Heart left ventricle (tissue), 16 donors: ENCODE data around the gene CAMTA1. TPM values are rescaled to one million over a fixed set of nuclear protein-coding genes. Genes with fewer than 3 reads are reported as not detected.
A peak's percentile ranks its signal among the peaks of the same experiment; 100 is the strongest.

ENCODE experiments used
- ATAC-seq, 4 donors: fragments of 200-7000 bp; cut with Tn5 transposase; one replicate each; pipeline ENCODE4 v1.9.1; 2020 to 2022; ENCODE audit warnings: moderate library complexity in 4 of 4, mild to moderate bottlenecking in 3 of 4, moderate number of reproducible peaks in 1 of 4
- DNase-seq, 5 donors: peaks; one replicate each; pipeline ENCODE4 v3.0.0-alpha.2; 2020
- H3K27ac ChIP-seq, 12 donors: fragments of 200-600 bp; sonication (generic) in 4 of 12; one replicate each; pipeline versions ENCODE4 v1.5.0 to v1.8.0; 2016 to 2022; ENCODE audit warnings: mild to moderate bottlenecking in 2 of 12
- H3K27me3 ChIP-seq, 9 donors: fragments of 200-600 bp; sonication (generic) in 2 of 9; one replicate each; pipeline versions ENCODE4 v1.5.1 to v1.8.0; 2016 to 2022; ENCODE audit warnings: mild to moderate bottlenecking in 3 of 9
- H3K36me3 ChIP-seq, 9 donors: fragments of 200-600 bp; sonication (generic) in 2 of 9; one replicate each; pipeline versions ENCODE4 v1.5.0 to v1.8.0; 2018 to 2022; ENCODE audit warnings: mild to moderate bottlenecking in 2 of 9
- H3K4me1 ChIP-seq, 12 donors: fragments of 200-600 bp; sonication (generic) in 4 of 12; one replicate each; pipeline versions ENCODE4 v1.5.0 to v1.8.0; 2016 to 2022; ENCODE audit warnings: mild to moderate bottlenecking in 3 of 12
- H3K4me3 ChIP-seq, 12 donors: fragments of 200-600 bp; sonication (generic) in 4 of 12; one replicate each; pipeline versions ENCODE4 v1.5.0 to v1.8.0; 2017 to 2022; ENCODE audit warnings: mild to moderate bottlenecking in 9 of 12, moderate library complexity in 4 of 12
- H3K9me3 ChIP-seq, 12 donors: fragments of 200-600 bp; sonication (generic) in 4 of 12; one replicate each; pipeline versions ENCODE4 v1.5.0 to v1.8.0; 2016 to 2022; ENCODE audit warnings: mild to moderate bottlenecking in 1 of 12
- POLR2A ChIP-seq, 2 donors: fragments of 450-650 bp; IDR thresholded peaks; one replicate each; pipeline ENCODE4 v1.6.1; 2017; ENCODE audit warnings: antibody characterized with exemption in 2 of 2, mild to moderate bottlenecking in 2 of 2, moderate library complexity in 2 of 2
- WGBS, 4 donors: extraction: QIAGEN DNeasy Blood & Tissue Kit in 2 of 4; methylation state at CpG; one replicate each; pipeline versions ENCODE4 v1.1.5 to v1.1.7; 2013 to 2018; 5-methylcytosine and 5-hydroxymethylcytosine counted together
- intact Hi-C, 10 donors: fragments of 100-400 bp; cut with DNase I; formaldehyde crosslinking; loops; one replicate each; pipeline versions ENCODE4 v1.11.1 to v1.14.2; 2022
- polyA plus RNA-seq, 2 donors: library from polyadenylated mRNA; stranded (reverse); fragments of 200-250 nt; gene quantifications; one replicate each; pipeline ENCODE4 v1.2.3, GENCODE V29; 2013
- total RNA-seq, 9 donors: library from RNA; depleted of rRNA in 2 of 9; stranded (reverse); fragments of >200 nt in 2 of 9; fragmentation: NEBNext Ultra II Directional in 3 of 9; extraction: Animal tissue kit (Norgen Biotek cat#: 25700) in 3 of 9; gene quantifications; one replicate each; pipeline versions ENCODE4 v1.1.0 to v1.2.4, GENCODE V29; 2016 to 2023
- TF ChIP-seq, protein P1 (sequence below), 12 donors: fragments of 200-600 bp; sonication (generic) in 4 of 12; IDR thresholded peaks; one replicate each; pipeline versions ENCODE4 v1.5.0 to v1.8.0; 2018 to 2022; ENCODE audit warnings: antibody characterized with exemption in 12 of 12, mild to moderate bottlenecking in 5 of 12
- donor health status: ischemic (EF 13 %, LVEDD 7.1; RV severe dilation, severe dysfunction).
- donor health status: healthy with polysubstance abuse.
- donor health status: DM: no; HTN: yes; CAD: no.
- donor health status: DM: no; HTN: no; CAD: no.
- donor health status: ischemic (EF 25% LVEDD 6.9; RV normal size, moderate dysfunction).
- donor health status: ischemic (EF 25% LVEDD 5.7; RV mildly dilated, moderate dysfunction).
- donor health status: healthy.
- donor health status: DM: yes; HTN: yes; CAD: no.
- donor health status: ischemic (EF 35%, LVEDD 5.7; RV mildly dilated, moderate dysfunction).
- donor health status: nonischemic (EF 11% LVEDD 7.7; RV severe dilation, severe dysfunction).
- donor health status: DM: yes; HTN: yes; CAD: no.
- donor health status: PGD.
- donor health status: ischemic (EF 29% LVEDD 5.4; RV normal size, mild dysfunction).
- donor health status: nonischemic (EF 23%, LVEDD 6.1; RV moderate dilation, normal function).

CAMTA1 gene
- total and polyA plus RNA-seq, 11 donors: 114 to 303 (median 137) TPM

DNA sequence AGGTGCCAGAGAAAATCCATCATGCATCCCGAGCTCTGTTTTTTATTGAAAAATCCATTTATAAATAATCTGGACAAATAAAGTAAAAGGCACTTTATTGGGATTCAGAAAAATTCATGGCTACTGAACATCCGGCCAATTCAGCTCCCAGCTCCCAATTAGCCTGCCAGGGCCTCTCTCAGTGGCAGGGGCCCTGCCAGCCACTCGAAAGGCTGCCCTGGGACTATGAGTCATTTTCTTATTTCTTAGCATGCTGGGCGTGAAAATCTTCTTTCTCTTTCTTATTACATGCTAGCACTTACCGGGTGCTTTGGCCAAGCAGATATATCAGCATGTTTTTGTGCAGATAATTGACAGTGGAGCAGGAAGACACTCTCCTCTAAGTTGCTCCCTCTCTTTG is 283.3 kb downstream of the CAMTA1 start:
- H3K36me3 ChIP-seq: no peaks in the 10 kb centered on the region
- intact Hi-C loops: loop anchor here in 3 of 10 donors (5.0 to 10.0 kb wide), 3 partner anchors 264 to 346 kb away; no protein-coding TSS in a partner anchor
- WGBS, 4 donors: 90 to 95% (median 92%) methylated on average over 5 of the region's 5 CpGs

DNA sequence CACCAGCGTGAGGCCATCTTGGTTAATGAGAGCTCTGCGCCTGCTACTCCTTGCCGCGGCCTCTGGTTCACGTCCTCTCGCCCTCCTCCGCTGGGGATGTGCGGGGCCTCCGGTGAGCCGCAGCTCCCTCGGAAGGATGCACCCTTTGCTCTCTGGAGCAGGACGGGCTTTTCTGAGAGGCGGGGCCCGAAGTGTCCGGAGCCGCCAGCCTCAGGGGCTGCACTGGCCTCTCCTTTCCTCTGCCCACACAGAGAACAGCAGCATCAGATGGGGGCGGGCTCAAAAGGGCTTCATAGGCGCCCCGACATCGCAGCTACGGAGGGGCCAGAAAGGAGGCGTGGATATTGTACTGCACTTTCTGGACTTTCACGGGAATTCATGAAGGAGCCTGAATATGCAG is 284.7 kb downstream of the CAMTA1 start:
- intact Hi-C loops: loop anchor here (1.0 to 10.0 kb wide), 15 partner anchors 71 to 575 kb away; no protein-coding TSS in a partner anchor
- Histone ChIP-seq H3K27me3 (peaks cover 0 to 5% (median 0%) of the 10 kb centered on the region in 9 donors), H3K9me3 (no peaks in the 10 kb centered on the region), H3K4me3 (peak overlapping the region in 11 of 12 donors; percentile 7 to 54 (median 33)), H3K4me1 (peaks cover 0 to 7% (median 5%) of the 10 kb centered on the region in 12 donors), H3K36me3 (no peaks in the 10 kb centered on the region), H3K27ac (no peak overlapping the region)
- WGBS, 4 donors: 5 to 15% (median 10%) methylated on average over 23 of the region's 23 CpGs
- ATAC-seq (peak in 2 of 4 donors; percentile 13 to 31), DNase-seq (no peak)
- TF ChIP-seq POLR2A (IDR thresholded peaks at IDR 0.05): no peak
- TF ChIP-seq, protein P1, sequence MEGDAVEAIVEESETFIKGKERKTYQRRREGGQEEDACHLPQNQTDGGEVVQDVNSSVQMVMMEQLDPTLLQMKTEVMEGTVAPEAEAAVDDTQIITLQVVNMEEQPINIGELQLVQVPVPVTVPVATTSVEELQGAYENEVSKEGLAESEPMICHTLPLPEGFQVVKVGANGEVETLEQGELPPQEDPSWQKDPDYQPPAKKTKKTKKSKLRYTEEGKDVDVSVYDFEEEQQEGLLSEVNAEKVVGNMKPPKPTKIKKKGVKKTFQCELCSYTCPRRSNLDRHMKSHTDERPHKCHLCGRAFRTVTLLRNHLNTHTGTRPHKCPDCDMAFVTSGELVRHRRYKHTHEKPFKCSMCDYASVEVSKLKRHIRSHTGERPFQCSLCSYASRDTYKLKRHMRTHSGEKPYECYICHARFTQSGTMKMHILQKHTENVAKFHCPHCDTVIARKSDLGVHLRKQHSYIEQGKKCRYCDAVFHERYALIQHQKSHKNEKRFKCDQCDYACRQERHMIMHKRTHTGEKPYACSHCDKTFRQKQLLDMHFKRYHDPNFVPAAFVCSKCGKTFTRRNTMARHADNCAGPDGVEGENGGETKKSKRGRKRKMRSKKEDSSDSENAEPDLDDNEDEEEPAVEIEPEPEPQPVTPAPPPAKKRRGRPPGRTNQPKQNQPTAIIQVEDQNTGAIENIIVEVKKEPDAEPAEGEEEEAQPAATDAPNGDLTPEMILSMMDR (IDR thresholded peaks at IDR 0.05): no peak

More for the DNA sequence above, 283.3 kb downstream of the CAMTA1 start:
- DNase-seq: no peak
- peaks cover 0 to 3% (median 0%) of the 10 kb centered on the region in 12 donors for H3K9me3 ChIP-seq
- TF ChIP-seq, protein P1 (IDR thresholded peaks at IDR 0.05): no peak
- no peak for TF ChIP-seq POLR2A (IDR thresholded peaks at IDR 0.05)
- ATAC-seq: no peak
- H3K4me1 ChIP-seq: peaks cover 0 to 7% (median 5%) of the 10 kb centered on the region in 12 donors
- H3K27me3 ChIP-seq: peaks cover 0 to 5% (median 0%) of the 10 kb centered on the region in 9 donors
- H3K27ac ChIP-seq: no peak overlapping the region
- H3K4me3 ChIP-seq: no peak overlapping the region

DNA sequence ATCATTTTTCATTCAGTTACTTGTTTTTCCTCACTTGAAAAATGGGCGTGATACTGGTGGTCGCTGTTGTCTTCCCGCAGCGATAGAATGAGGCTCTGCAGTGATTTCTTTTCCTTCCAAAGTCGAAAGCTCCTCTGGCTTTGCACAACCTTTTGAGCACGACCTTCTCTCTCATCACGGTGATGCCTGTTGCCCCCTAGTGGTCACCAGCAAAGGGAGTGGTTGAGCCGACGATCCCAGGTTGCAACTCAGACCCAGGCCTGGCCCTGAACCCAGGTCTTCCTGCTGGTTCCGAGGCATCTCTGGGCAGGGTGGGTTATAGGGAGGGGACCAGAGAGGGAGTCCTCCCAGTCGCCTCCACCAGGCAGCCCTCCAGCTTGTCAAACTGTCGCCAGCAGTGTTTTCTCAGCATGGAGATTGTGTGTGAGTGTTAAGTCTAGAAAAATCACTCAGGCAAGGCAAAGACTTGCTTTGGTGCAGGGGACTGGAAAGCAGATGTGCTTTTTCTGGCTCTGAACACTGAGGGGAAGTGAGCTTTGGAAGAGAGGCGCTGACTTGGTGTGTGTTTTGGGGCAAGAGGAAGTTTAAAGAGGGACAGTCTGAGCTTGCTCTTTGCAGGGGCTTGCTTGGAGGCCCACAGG is 285.3 kb downstream of the CAMTA1 start:
- peak in 4 of 5 donors; percentile 55 to 64 (median 62) for DNase-seq
- Histone ChIP-seq H3K9me3 (no peaks in the 10 kb centered on the region), H3K27me3 (peaks cover 0 to 5% (median 0%) of the 10 kb centered on the region in 9 donors), H3K4me1 (peaks cover 0 to 7% (median 5%) of the 10 kb centered on the region in 12 donors), H3K4me3 (peak overlapping the region in 11 of 12 donors; percentile 7 to 54 (median 33)), H3K36me3 (no peaks in the 10 kb centered on the region), H3K27ac (no peak overlapping the region)
- WGBS, 4 donors: 8 to 12% (median 10%) methylated on average over 13 of the region's 13 CpGs
- intact Hi-C loops: loop anchor here (1.0 to 10.0 kb wide), 13 partner anchors 72 to 574 kb away; no protein-coding TSS in a partner anchor
- no peak for TF ChIP-seq POLR2A (IDR thresholded peaks at IDR 0.05)
- TF ChIP-seq, protein P1 (IDR thresholded peaks at IDR 0.05): peak; percentile 68 to 90 (median 80)
- peak in 3 of 4 donors; percentile 74 to 90 (median 78) for ATAC-seq

DNA sequence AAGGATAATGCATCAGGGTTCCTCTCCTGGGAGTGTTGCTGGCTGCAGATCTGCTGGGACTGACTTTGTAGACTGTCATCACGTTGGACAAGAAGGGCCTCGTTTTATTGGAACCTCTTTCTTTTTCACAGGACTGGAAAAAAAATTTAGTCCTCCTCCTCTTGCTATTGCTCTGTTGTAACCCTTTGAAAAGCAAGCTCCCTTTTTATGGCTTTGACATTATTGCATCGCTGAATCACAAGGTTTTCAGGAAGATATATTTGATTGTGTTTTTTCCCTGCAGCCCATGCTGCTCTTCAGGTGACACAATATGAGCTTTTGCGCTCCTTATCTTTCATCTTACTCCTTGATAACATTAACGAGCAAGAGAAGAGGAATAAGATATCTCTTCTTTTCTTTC is 290.9 kb downstream of the CAMTA1 start:
- H3K27ac ChIP-seq: no peak overlapping the region
- TF ChIP-seq POLR2A (IDR thresholded peaks at IDR 0.05): no peak
- TF ChIP-seq, protein P1 (IDR thresholded peaks at IDR 0.05): no peak
- H3K9me3 ChIP-seq: peaks cover 0 to 18% (median 7%) of the 10 kb centered on the region in 12 donors
- no peaks in the 10 kb centered on the region for H3K4me1 ChIP-seq
- DNase-seq: no peak
- no peak overlapping the region for H3K4me3 ChIP-seq
- WGBS, 4 donors: 62 to 66% (median 64%) methylated on average over 5 of the region's 5 CpGs
- no peak for ATAC-seq
- H3K36me3 ChIP-seq: no peaks in the 10 kb centered on the region
- intact Hi-C loops: loop anchor here in 3 of 10 donors (10.0 kb wide), 3 partner anchors 129 to 569 kb away; no protein-coding TSS in a partner anchor
- H3K27me3 ChIP-seq: peaks cover 0 to 7% (median 0%) of the 10 kb centered on the region in 9 donors
